Stomach (tissue), 4 donors: ENCODE measurements around the gene MAMDC2.

ENCODE experiments used
- CTCF ChIP-seq, 7 experiments: fragments of 450-650 bp in 4 of 7; fragments of 200-600 bp in 3 of 7; sonication (generic) in 3 of 7; IDR thresholded peaks; one replicate each; pipeline ENCODE4 v1.5.1; 2016 to 2019; ENCODE audit warnings: antibody characterized with exemption in 7 of 7, control low read depth in 2 of 7, mild to moderate bottlenecking in 1 of 7
- POLR2A ChIP-seq, 4 donors: fragments of 450-650 bp; IDR thresholded peaks; one replicate each; pipeline ENCODE4 v1.6.1; 2016; ENCODE audit warnings: antibody characterized with exemption in 4 of 4, control low read depth in 2 of 4, mild to moderate bottlenecking in 1 of 4, moderate library complexity in 1 of 4

- no peak for TF ChIP-seq CTCF (IDR thresholded peaks at IDR 0.05)
- TF ChIP-seq POLR2A (IDR thresholded peaks at IDR 0.05) = no peak
Measured at GRCh38 chr9:70030156-70030555, 13.5 kb upstream of the MAMDC2 start.
